Neutrophil (primary cell): ENCODE data around the gene PTGES2.

ENCODE experiments used
- H3K27ac ChIP-seq: fragments of 200-600 bp; sonication (generic); 2 replicates; pipeline ENCODE4 v1.5.1; 2016; ENCODE audit warnings: mild to moderate bottlenecking, moderate library complexity
- H3K27me3 ChIP-seq: fragments of 200-600 bp; sonication (generic); 2 replicates; pipeline ENCODE4 v1.6.0; 2016; ENCODE audit warnings: mild to moderate bottlenecking
- H3K36me3 ChIP-seq: fragments of 200-600 bp; sonication (generic); 2 replicates; pipeline ENCODE4 v1.5.1; 2017
- H3K4me1 ChIP-seq, 2 experiments: fragments of 200-600 bp in 1 of 2; sonication (generic) in 1 of 2; 1 replicate in 1 of 2; 2 replicates in 1 of 2; pipeline versions ENCODE4 v1.5.1 to v1.6.1; 2013 to 2016; ENCODE audit warnings: low read depth in 1 of 2, low read length in 1 of 2, mild to moderate bottlenecking in 1 of 2, moderate library complexity in 1 of 2; ENCODE audit not compliant: control insufficient read depth in 1 of 2, insufficient read depth in 1 of 2
- H3K4me3 ChIP-seq, 2 experiments: fragments of 200-600 bp in 1 of 2; sonication (generic) in 1 of 2; 1 replicate in 1 of 2; 2 replicates in 1 of 2; pipeline ENCODE4 v1.5.1; 2013 to 2016; ENCODE audit warnings: low read depth in 1 of 2, low read length in 1 of 2, mild to moderate bottlenecking in 1 of 2, moderate library complexity in 1 of 2
- H3K9me3 ChIP-seq: fragments of 200-600 bp; sonication (generic); 2 replicates; pipeline ENCODE4 v1.5.1; 2016
- CTCF ChIP-seq: fragments of 200-600 bp; sonication (generic); IDR thresholded peaks from 2 replicates; pipeline ENCODE4 v1.5.1; 2016; ENCODE audit warnings: antibody characterized with exemption

Gene PTGES2

GRCh38 chr9:128117613-128118471, 9.7 kb downstream of the PTGES2 start:
- Histone ChIP-seq H3K4me1 (peaks cover 5 to 8% of the 10 kb centered on the region in 2 experiments), H3K36me3 (peaks cover 34% of the 10 kb centered on the region), H3K4me3 (peak overlapping the region in 1 of 2 experiments; percentile 24), H3K27me3 (no peaks in the 10 kb centered on the region), H3K27ac (peak overlapping the region; percentile 27), H3K9me3 (no peaks in the 10 kb centered on the region)
- TF ChIP-seq CTCF, result peak; percentile 99

- Histone ChIP-seq H3K27me3 (no peaks in the 10 kb centered on the region), H3K4me1 (peaks cover 5 to 8% of the 10 kb centered on the region in 2 experiments), H3K27ac (no peak overlapping the region), H3K4me3 (no peak overlapping the region), H3K9me3 (no peaks in the 10 kb centered on the region), H3K36me3 (peaks cover 20% of the 10 kb centered on the region)
- TF ChIP-seq CTCF, result no peak
Observed at GRCh38 chr9:128116104-128117083, 11.1 kb downstream of the PTGES2 start.

DNA sequence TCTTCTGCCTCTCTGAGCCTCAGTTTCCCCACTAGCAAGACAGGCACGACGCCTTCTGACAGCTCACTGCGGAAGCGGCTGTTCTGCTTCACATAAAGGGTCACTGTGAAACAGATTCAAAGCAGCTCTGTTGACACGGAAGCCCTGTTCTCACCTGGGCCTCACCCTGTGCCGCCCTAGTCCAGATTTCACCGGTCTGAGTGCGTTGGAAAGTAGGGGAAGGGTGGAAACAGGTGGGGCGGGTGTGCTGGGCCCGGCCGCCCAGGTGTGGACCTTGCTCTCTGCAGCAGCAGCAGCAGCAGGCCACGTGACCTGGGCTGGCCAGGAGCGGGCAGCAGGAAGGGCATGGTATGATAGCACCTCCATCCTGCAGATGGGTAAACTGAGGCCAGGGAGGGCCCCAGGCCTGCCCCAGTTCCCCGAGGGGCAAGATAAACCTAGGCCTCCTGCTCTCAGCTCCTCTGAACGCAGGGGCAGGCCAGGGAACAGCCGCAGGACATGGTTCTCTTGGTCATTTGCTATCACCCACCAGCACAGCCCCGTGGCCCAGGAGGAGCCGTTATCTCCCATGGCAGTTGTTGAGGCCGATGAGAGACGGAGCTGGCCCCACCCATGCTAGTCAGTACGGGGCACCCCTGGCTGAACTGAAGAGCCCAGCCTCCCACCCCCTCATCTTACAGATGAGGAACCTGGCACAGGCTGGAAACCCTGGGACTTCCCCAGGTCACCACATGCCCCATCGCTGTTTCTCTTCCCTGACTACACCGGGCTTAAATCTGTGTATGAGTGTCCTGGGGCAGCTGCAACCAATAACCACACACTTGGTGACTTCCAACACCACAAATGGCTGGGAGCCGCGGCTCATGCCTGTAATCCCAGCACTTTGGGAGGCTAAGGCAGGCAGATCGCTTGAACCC, 12.1 kb downstream of the PTGES2 start:
- H3K27ac ChIP-seq, result no peak overlapping the region
- peaks cover 10% of the 10 kb centered on the region for H3K36me3 ChIP-seq
- TF ChIP-seq CTCF, result no peak
- H3K4me3 ChIP-seq, result no peak overlapping the region
- peaks cover 5 to 8% of the 10 kb centered on the region in 2 experiments for H3K4me1 ChIP-seq
- no peaks in the 10 kb centered on the region for H3K9me3 ChIP-seq
- H3K27me3 ChIP-seq, result no peaks in the 10 kb centered on the region

DNA sequence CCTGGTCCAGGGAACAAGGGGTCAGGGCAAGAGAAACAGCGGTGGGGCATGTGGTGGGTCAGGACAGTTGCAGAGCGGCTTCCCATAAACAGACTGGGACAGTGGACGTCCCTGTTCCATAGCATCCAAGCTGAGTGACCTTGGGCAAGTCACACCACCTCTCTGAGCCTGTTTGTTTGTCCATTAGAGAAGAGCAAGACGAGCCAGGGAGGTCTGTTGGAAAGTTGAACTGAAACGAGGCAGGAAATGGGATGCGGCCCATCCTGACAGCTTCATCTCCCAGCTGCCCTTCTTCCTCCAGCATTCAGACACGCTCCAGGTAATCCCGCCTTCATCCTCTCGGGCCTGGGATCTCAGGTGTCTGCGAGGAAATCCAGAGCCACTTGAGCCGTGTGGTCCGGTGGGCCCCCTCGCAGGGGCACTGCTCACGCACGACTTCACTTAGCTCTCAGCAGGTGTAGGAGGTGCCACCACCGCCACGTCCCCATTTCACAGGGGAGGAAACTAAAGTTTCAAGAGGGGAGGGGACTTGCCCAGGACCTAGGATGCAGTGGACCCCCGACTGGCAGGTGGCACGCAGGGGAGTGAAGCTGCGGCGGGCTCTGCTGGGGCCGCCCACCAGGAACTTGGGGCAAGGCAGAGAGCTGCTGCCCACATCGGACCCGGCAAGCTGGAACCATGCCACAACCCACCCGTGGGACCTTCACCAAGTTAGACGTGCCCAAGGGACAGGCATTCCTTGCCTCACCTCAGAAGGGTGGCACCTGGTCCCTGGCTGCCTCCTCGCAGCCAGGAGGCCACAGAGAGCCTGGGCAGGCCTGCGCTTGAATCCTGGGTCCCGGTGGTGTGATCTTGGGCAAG, 13.0 kb downstream of the PTGES2 start:
- no peaks in the 10 kb centered on the region for H3K27me3 ChIP-seq
- peaks cover 5 to 8% of the 10 kb centered on the region in 2 experiments for H3K4me1 ChIP-seq
- TF ChIP-seq CTCF, result no peak
- no peak overlapping the region for H3K27ac ChIP-seq
- no peaks in the 10 kb centered on the region for H3K9me3 ChIP-seq
- H3K4me3 ChIP-seq, result no peak overlapping the region
- H3K36me3 ChIP-seq, result peaks cover 6% of the 10 kb centered on the region
